Esophagus muscularis mucosa (tissue), 4 donors: ENCODE measurements around the gene IRX4.

Experiments used
- CTCF ChIP-seq, 3 experiments: fragments of 200-600 bp in 2 of 3; fragments of 450-650 bp in 1 of 3; sonication (generic) in 2 of 3; IDR thresholded peaks; one replicate each; pipeline ENCODE4 v1.5.1; 2017 to 2019; ENCODE audit warnings: antibody characterized with exemption in 3 of 3, mild to moderate bottlenecking in 2 of 3, moderate library complexity in 1 of 3
- EP300 ChIP-seq: sonication (generic); formaldehyde crosslinking; IDR thresholded peaks from one replicate; pipeline ENCODE4 v1.6.1; 2017; ENCODE audit warnings: antibody characterized with exemption
- POLR2A ChIP-seq: fragments of 450-650 bp; IDR thresholded peaks from one replicate; pipeline ENCODE4 v1.6.1; 2017; ENCODE audit warnings: antibody characterized with exemption, moderate library complexity, mild to moderate bottlenecking, low read depth
- POLR2AphosphoS5 ChIP-seq, 2 donors: sonication (generic); formaldehyde crosslinking; IDR thresholded peaks; one replicate each; pipeline ENCODE4 v1.6.1; 2017; ENCODE audit warnings: antibody characterized with exemption in 2 of 2

GRCh38 chr5:1840071-1840547, 42.6 kb downstream of the IRX4 start:
- TF ChIP-seq CTCF (IDR thresholded peaks at IDR 0.05): no peak
- TF ChIP-seq EP300: no peak
- TF ChIP-seq POLR2AphosphoS5 (IDR thresholded peaks at IDR 0.05): no peak
- TF ChIP-seq POLR2A: no peak
